ENCODE measurements around the gene RIPK3.

The RIPK3 gene

DNA sequence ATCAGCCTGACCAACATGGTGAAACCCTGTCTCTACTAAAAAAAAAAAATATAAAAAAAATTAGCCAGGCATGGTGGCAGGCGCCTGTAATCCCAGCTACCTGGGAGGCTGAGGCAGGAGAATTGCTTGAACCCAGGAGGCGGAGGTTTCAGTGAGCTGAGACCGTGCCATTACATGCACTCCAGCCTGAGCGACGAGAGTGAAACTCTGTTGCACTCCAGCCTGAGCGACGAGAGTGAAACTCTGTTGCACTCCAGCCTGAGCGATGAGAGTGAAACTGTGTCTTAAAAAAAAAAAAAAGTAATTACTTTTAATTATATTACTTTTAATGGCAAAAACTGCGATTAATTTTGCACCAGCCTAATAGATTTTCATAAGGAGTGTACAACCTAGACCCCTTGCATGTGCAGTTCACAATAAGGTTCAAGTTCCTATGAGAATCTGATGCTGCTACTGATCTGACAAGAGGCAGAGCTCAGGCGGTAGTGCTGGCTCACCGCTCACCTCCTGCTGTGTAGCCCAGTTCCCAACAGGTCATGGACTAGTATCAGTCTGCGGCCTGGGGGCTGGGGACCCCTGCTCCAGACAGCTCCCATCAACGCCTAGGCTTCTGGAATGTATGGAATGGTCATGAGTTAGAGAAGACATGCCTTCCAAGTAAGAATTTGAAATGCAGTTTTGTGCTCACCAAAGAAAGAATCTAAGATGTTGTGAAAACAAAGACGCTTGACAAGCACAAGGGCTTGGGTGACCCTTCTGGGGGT is 18.4 kb downstream of the RIPK3 start:
- no peak for DNase-seq

DNA sequence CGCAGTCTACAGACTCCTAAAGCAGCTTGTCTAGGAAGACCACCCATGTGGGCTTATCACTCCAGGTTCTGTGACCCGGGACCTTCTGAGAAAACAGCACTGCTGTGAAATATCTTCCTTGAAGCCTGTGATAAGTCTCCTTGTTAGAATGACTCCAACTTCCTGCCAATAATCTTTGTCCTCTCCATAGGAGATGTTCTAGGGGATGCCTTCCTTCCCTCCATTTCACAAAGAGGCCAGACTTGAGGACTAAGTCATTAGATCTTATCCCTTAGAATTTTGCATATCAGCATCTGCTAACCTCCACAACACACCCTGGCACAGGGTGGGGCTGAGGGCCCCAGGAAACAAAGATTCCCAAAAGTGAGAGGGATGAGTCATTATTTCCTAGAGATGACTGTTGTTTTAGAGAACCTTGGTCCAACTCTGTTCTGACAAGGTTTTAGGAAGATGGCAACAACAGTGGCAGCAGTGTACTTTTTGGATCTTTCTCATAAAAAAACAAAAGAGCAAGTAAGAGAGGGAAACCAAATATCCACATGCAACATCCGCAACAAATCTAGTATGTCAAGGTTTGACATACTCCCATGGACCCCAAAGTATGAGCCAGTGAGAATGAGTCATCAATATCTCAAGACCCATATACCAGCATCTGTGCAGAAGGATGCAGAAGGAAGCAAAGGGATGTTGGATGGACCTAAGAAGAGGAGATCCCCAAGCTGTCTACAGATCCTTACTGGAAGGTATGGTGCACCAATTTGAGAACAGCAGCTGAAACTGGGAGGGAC is 22.5 kb downstream of the RIPK3 start:
- DNase-seq = no peak

DNA sequence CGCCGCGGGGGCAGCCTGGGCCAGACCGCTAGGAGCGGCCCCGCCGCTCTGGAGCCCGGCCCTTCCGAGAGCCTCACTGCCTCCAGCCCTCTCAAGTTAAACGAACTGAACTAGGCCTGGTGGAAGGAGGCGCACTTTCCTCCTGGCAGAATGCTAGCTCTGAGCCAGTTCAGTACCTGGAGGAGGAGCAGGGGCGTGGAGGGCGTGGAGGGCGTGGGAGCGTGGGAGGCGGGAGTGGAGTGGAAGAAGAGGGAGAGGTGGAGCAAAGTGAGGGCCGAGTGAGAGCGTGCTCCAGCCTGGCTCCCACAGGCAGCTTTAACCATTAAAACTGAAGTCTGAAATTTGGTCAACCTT is 23.2 kb downstream of the RIPK3 start:
- DNase-seq = no peak

DNA sequence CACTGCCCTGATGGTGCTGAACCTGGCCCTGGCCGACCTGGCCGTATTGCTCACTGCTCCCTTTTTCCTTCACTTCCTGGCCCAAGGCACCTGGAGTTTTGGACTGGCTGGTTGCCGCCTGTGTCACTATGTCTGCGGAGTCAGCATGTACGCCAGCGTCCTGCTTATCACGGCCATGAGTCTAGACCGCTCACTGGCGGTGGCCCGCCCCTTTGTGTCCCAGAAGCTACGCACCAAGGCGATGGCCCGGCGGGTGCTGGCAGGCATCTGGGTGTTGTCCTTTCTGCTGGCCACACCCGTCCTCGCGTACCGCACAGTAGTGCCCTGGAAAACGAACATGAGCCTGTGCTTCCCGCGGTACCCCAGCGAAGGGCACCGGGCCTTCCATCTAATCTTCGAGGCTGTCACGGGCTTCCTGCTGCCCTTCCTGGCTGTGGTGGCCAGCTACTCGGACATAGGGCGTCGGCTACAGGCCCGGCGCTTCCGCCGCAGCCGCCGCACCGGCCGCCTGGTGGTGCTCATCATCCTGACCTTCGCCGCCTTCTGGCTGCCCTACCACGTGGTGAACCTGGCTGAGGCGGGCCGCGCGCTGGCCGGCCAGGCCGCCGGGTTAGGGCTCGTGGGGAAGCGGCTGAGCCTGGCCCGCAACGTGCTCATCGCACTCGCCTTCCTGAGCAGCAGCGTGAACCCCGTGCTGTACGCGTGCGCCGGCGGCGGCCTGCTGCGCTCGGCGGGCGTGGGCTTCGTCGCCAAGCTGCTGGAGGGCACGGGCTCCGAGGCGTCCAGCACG is 23.8 kb downstream of the RIPK3 start:
- no peak for DNase-seq

DNA sequence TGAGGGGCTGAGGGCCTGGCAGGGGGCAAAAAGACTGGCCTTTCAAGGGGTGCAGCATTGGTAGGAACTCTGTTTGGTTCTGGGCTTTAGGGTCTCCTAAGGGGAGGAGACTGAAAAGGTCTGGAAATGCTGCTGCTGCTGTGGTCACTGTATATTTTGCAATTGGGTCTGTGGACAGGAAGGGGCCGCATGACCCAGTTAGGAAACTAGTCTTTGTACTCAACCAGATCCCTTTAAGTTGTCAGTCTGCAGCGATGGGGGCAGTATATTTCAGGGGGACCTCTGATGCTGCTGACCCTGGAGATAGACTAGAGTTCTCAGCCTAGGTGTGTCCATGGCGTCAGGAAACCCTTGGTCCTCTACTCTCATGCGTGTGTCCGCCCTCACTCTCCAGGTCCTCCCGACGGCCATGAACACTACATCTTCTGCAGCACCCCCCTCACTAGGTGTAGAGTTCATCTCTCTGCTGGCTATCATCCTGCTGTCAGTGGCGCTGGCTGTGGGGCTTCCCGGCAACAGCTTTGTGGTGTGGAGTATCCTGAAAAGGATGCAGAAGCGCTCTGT is 24.5 kb downstream of the RIPK3 start:
- DNase-seq = no peak

DNA sequence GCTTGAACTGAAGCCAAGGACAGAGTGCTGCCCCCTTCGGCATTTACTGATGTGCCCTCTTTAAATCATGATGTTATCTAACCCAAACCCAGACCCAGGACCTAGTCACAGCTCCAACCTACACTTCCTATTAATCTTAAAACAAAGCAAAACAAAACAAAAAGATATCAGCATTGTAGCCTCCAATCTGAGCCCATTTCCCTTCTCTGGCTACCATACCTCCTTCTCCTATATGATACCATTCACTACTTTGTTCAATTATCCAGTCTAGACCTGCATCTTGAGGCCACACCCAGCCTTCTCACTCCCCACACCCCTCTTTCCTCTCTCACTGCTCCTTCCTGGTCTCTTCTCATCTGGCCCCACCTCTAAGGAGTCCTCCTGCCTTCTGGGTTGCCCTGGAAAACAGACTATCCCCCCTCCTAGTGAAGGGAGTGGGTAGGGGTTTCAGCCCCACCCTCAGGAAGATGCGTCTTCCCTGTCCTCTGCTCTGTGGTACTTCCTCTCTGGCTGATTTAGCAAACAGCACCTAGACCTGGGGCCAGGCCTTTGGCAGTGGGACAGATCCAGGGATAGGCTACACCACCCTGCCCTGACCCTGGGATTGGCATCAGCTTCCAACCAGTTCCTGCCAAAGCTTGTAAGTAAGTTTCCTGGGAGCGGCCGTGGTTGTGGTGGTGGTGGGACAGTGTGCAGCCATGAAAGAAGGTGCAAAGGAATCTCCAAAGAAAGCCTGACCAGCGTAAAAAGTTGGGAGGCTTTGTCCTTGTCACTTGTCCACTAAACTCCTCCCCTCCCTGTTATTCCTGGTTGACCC is 25.2 kb downstream of the RIPK3 start:
- DNase-seq = no peak

DNA sequence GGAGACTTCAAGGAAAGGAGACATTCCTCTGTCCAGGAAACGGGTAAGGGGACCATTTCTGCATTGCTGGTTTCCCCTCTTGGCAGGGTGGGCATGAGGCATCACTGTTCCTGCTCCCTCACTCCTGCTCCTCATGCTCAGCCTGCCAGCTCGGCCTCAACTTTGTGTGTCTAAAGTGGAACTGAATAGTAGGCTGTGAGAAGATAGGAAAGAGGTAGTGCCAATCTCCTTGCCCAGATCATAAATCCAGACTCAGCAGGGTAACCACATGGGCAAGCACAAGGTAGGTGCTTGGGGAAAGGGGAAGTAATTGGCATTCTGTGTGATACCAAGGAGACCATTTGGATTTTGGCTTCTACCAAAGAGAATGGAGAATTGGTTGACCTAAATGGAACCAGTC is 25.9 kb downstream of the RIPK3 start:
- DNase-seq = no peak

DNA sequence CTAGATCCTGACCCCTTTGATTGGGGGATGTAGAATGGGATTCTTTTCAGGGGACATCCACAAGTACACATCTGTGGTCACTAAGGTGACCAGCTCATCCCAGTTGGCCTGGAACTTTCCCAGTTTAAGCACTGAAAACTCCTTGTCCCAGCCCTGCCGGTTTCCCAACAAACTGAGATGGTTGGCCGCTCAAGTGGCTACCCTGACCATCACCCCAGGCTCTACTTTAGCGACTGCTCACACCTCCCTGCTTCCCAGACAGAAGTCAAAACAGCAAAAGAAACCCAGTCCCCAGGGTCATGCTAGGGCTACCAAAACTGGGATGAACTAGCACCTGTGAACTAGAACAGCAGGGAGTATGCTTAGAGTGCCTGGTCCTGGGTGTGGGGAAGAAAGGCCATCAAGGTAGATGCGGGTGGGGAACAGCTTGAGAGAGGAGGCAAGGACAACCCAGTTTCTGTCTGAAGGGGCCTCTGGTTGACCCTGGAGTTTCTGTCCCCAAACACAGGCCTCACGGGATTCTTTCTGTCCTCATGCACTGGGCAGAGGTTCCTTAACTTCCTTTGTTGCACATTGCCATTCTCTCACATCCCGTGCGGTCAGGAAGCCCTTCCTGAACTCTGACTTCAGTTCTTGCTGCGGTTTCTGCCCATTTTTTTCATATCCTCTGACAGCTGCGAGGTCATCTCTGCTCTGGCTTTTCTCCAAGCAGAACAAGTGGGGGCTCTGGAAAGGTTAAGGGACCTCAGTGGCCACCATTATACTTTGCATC is 26.9 kb downstream of the RIPK3 start:
- DNase-seq = no peak

DNA sequence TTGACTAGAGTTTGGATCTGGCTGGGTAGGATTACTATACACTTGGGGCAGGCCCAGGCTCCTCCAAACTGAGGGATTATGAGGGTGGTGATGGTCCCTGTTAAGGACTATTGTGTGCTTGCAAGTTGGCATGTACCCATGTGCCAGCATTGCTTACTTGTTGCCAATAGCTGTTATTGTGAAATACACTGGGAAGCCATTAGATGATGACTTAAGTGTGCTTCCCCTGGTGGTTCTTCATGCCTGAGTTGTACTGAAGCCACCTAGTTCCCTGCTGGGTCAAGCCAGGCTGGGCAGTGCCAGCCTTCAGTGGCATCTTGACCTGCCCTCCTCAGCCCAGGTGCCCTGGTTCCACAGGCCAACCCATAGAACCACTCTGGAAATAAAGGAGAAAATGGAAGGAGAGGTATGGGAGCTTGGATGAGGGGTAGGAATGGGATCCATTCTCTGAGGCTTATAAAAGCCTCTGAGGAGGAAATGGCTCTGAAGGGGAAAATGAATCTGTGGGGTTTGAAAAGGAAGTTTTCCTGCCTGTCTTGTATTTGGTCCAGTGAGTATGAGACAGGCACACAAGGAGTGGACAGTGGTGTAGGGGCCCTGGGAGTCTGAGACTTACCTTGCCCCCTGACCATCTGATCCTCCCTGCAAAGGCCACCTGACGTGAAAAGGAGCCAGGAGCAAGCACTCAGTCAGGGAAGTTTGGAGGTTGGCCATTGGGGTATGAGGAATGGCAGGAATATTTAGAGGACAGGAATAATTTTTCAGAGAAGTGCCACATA is 27.8 kb downstream of the RIPK3 start:
- DNase-seq = no peak

DNA sequence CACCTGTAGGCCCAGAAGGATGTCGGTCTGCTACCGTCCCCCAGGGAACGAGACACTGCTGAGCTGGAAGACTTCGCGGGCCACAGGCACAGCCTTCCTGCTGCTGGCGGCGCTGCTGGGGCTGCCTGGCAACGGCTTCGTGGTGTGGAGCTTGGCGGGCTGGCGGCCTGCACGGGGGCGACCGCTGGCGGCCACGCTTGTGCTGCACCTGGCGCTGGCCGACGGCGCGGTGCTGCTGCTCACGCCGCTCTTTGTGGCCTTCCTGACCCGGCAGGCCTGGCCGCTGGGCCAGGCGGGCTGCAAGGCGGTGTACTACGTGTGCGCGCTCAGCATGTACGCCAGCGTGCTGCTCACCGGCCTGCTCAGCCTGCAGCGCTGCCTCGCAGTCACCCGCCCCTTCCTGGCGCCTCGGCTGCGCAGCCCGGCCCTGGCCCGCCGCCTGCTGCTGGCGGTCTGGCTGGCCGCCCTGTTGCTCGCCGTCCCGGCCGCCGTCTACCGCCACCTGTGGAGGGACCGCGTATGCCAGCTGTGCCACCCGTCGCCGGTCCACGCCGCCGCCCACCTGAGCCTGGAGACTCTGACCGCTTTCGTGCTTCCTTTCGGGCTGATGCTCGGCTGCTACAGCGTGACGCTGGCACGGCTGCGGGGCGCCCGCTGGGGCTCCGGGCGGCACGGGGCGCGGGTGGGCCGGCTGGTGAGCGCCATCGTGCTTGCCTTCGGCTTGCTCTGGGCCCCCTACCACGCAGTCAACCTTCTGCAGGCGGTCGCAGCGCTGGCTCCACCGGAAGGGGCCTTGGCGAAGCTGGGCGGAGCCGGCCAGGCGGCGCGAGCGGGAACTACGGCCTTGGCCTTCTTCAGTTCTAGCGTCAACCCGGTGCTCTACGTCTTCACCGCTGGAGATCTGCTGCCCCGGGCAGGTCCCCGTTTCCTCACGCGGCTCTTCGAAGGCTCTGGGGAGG is 28.9 kb downstream of the RIPK3 start, which contains the start of gene LTB4R:
Gene LTB4R, plus strand, starts transcription at position 857 of the 959 bp plus-strand sequence. CDS start 4,150 bp downstream, outside the sequence.
- no peak for DNase-seq

DNA sequence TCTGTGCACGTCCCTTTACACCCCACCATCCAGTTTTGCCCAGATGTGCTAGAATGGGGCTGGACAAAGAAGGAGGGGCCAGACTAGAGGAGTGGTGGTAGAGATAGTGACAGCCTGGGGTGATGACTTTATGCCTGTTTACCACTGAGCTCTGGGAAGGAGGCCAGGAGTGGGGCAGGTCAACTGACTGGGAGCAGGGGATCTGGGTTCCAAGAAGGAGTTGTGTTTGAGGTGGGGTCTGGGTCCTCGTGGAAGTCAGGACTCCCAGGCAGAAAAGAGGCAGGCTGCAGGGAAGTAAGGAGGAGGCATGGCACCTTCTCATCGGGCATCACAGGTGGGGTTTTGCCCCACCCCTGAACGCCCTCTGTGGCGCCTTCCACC is 29.5 kb downstream of the RIPK3 start:
- DNase-seq = no peak

DNA sequence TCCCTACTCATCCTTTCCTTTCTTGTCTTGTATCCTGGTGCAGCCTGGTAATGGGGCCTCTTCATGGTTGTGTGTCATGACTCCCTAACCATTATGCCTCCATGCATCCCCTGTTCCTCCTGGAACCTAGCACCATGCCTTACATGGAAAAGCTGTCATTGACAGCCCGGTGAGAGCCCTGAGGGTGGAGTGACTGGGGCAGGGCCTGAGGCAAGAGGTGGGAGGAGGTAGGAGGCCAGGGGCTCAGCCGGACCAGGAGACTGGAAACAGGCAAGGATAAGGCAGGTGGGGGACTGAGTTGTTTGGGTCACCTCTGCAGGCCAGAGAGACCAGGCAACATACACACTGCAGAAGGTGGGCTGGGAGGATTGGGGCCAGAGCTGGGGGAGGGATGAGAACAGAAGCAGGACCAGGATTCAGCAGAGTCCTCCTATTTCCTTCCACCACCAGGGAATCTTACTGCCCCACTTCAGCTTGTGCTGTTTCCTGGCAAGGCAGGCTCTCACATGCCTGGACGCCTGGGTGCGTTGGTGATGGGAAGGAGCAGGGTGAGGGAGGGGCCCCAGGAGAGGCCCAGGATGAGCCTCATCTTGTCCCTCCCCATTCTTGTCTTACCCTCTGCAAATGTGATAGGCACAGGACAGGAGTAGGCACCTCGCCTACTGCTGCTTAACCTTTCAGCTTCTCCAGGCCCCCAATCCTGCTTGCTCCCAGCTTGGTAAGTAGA is 30.1 kb downstream of the RIPK3 start, which contains the start of gene LTB4R2:
Gene LTB4R2, plus strand, starts transcription at position 603 of the 727 bp plus-strand sequence. CDS start 525 bp downstream, outside the sequence.
- no peak for DNase-seq

DNA sequence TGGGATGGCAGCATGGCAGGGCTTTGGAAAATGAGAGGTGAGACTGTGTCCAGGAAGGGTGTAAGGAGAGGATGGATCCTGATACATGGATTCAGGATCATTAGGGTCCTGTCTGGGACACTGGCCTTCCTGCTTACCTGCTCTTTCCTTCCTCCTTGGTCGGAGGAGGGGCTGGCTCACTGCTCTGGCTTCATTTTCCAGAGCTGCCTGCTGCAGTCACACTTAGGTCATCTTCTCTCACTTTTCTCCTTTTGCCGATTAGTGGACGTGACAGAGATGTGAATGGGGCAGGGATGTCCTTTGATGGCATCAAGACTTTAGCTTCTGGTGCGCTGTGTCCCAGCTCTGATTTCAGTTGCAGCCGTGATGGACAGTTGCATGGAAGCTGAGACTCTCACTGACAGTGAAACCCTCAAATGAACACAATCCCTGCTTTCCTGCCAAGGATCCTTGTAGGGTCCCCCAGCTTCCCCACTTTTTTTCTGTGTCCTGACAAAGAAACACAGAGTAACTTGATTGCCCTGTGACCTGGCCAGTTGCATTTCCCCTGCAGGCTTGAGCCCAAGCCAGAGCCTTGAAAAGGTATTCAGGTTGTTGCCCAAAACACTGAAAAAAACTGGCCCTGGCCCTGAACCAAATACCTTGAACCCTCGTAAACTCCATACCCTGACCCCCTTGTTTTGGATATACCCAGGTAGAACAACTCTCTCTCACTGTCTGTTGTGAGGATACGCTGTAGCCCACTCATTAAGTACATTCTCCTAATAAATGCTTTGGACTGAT is 31.3 kb downstream of the RIPK3 start:
- DNase-seq = no peak

DNA sequence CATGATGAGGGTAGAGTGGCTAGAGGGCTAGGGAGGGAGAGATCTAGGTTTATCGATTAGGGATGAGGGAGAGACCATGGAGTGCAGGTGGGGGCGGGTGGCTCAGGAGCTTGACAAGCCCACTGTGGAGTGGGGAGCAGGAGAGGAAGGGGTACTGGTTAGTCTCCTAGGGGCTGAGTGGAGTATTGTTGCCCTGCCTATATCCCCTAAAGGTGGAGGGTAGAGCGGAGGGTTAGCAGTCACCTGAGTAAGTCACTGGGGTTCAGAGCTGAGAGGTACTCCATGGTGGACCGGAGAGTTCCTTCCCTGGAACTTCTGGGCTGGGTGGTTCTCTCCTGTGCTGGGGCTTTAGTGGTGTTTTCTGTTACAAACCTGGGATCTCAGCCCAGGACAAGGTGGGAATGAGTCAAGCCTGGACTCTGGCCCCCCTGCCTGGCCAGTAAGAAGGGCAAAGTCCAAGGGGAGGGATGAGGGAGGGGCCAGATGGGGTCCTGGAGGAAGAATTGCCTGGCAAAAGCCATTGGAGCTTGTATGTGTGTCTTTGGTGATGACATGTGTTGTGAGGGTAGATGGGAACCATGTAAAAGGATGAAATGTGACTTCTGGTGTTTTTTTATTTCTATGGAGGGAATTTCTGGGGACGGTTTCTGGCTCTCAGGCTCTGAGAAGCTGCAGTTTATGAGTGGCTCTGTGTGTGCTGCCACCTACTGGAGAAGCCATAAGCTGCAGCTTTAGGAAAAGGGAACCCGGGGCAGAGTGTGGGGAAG is 32.0 kb downstream of the RIPK3 start, which contains the start of gene CIDEB:
Gene CIDEB, minus strand, starts transcription at position 403 of the 767 bp plus-strand sequence. Its CDS starts 119 bp downstream, at position 284.
- DNase-seq = peak; percentile 42 to 63

DNA sequence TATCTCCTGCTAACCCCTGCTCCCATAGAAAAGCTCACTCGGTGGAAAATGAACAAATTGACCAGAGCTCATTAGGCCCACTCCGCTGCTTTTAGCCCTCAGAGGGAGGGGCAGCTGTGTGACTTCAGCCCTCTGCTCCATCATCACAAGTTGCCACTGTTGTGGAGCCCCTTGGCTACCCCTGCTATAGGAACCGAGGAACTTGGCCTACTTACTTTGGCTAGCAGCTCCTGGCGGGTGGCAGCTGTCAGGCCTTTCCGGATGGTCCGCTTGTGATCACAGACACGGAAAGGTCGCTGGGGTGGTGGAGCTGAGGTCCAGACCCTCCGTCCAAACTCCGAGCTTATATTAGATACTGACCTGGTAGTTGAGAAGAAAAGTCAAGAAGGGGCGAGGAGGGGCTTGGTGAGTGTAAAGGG is 32.6 kb downstream of the RIPK3 start:
- DNase-seq = no peak

DNA sequence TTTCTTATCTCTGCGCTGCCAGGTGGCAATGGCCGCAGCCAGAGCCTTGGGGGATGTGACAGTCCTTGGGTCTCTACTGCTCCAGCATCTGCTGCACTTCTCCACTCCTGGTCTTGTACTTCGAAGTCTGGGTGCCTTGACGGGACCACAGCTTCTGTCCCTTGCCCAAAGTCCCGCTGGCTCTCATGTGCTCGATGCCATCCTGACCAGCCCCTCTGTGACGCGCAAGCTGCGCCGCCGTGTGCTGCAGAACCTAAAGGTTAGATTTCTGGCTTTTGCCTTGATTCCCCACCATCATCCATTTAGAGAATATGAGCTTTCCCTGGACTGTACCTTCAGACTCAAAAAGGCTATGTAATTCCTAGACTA is 35.8 kb downstream of the RIPK3 start:
- DNase-seq = no peak
